Mammary epithelial cell (primary cell): ENCODE results near the gene KCNQ1.

ENCODE experiments used
- EZH2 ChIP-seq: IDR thresholded peaks from 2 replicates; pipeline ENCODE4 v1.6.1; 2012; ENCODE audit warnings: low read length, inconsistent platforms, borderline replicate concordance
- TF ChIP-seq, protein P1 (sequence below), 2 donors: IDR thresholded peaks in 1 of 2; conservative IDR thresholded peaks in 1 of 2; 2 replicates each; pipeline ENCODE4 v1.5.1; 2011 to 2012; ENCODE audit warnings: inconsistent platforms in 2 of 2, low read length in 2 of 2, mild to moderate bottlenecking in 2 of 2, control low read depth in 1 of 2, low read depth in 1 of 2; ENCODE audit not compliant: insufficient read depth in 1 of 2; ENCODE audit errors: extremely low read depth in 1 of 2

DNA sequence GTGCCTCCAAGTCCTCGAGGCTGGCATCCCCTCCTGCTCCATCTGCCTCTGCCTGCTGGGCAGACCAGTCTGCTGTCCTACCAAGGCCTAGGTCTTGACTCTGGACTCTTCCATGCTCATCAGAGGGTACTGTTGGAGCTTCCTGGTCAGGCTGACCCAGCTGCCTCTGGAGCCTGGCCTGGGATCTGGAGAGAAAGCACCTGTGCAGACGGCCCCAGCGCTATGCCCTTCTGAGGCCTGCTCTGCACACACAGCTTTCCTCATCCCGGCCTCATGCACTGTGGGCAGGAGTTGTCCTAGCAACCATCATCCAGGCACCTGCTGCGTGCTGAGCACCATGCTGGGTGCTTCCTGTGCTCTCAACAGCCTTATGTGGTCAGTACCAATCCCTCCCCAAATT lies 369.9 kb downstream of the KCNQ1 start:
- TF ChIP-seq, protein P1, sequence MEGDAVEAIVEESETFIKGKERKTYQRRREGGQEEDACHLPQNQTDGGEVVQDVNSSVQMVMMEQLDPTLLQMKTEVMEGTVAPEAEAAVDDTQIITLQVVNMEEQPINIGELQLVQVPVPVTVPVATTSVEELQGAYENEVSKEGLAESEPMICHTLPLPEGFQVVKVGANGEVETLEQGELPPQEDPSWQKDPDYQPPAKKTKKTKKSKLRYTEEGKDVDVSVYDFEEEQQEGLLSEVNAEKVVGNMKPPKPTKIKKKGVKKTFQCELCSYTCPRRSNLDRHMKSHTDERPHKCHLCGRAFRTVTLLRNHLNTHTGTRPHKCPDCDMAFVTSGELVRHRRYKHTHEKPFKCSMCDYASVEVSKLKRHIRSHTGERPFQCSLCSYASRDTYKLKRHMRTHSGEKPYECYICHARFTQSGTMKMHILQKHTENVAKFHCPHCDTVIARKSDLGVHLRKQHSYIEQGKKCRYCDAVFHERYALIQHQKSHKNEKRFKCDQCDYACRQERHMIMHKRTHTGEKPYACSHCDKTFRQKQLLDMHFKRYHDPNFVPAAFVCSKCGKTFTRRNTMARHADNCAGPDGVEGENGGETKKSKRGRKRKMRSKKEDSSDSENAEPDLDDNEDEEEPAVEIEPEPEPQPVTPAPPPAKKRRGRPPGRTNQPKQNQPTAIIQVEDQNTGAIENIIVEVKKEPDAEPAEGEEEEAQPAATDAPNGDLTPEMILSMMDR (conservative IDR thresholded peaks at IDR 0.05 in 1 of 2, IDR thresholded peaks at IDR 0.05 in 1 of 2; ENCODE audit: extremely low read depth in 1 of 2, insufficient read depth in 1 of 2, low read depth in 1 of 2, low read length in 2 of 2): no peak
- TF ChIP-seq EZH2: no peak
